ENCODE results near the gene SGK1.
A peak's percentile ranks its signal among the peaks of the same experiment; 100 is the strongest.
"Not testable (repeated sequence)": the region's sequence is repeated elsewhere in the genome, so short reads cannot be mapped to it uniquely, and the experiment has no call there.

SGK1 gene

DNA sequence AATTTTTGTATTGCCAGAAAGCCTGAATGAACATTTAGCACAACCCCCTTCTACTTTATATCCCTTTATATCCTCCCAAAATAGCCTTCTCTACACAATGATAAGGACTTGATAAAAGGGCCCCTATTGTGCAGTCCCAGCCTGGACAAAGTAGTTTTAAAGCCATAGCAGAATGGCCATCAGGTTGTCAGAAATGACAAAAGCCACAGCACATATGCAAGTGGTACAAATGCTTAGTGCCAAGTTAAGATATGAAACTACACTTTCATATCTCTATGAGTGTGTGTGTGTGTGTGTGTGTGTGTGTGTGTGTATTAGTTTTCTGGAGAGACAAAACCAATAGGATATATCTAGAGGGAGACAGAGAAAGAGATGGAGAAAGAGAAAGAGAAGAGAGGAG is 132.6 kb downstream of the SGK1 start:
- DNase-seq (ENCODE audit: low read depth, low spot score), result no peak
- no peak overlapping the region for H3K4me3 ChIP-seq (ENCODE audit: low read depth, low read length)
- in situ Hi-C loops (cut with HindIII; ENCODE audit: low sequenced_read_pairs), result no loop called here
- no peak for TF ChIP-seq CTCF (IDR thresholded peaks at IDR 0.05; ENCODE audit: low read depth, low read length)

- DNase-seq (ENCODE audit: low read depth, low spot score), result no peak
- in situ Hi-C loops (cut with HindIII; ENCODE audit: low sequenced_read_pairs), result no loop called here
Measured at GRCh38 chr6:134183844-134184243, 134.1 kb downstream of the SGK1 start.

DNA sequence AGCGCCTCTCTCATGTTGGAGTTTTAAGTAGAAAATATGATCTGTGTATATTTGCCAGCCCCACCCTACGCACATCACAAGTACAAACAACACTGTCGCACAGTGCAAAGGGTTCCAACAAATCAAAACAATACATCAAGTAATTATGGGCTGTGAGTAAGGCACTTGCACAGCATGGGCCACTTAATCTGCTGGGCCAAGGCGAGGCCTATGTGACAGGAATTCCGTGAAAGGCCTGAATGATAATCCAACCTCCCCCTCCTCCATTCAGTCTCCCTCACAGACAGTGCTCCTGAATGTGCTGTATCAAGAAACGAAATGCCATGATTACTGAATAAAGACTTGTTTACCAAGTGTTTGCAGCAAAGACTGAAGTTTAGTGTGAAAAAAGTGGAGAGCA is 135.4 kb downstream of the SGK1 start:
- no peak overlapping the region for H3K4me3 ChIP-seq (ENCODE audit: low read depth, low read length)
- in situ Hi-C loops (cut with HindIII; ENCODE audit: low sequenced_read_pairs), result no loop called here
- no peak for DNase-seq (ENCODE audit: low read depth, low spot score)
- TF ChIP-seq CTCF (IDR thresholded peaks at IDR 0.05; ENCODE audit: low read depth, low read length), result no peak

More at GRCh38 chr6:134183844-134184243, 134.1 kb downstream of the SGK1 start:
- TF ChIP-seq CTCF (IDR thresholded peaks at IDR 0.05; ENCODE audit: low read depth, low read length), result no peak
- H3K4me3 ChIP-seq (ENCODE audit: low read depth, low read length), result no peak overlapping the region

- H3K4me3 ChIP-seq (ENCODE audit: low read depth, low read length); DNase-seq (ENCODE audit: low read depth, low spot score); in situ Hi-C loops (cut with HindIII; ENCODE audit: low sequenced_read_pairs): not testable (repeated sequence)
Measured at GRCh38 chr6:134181726-134182125, 136.2 kb downstream of the SGK1 start.

DNA sequence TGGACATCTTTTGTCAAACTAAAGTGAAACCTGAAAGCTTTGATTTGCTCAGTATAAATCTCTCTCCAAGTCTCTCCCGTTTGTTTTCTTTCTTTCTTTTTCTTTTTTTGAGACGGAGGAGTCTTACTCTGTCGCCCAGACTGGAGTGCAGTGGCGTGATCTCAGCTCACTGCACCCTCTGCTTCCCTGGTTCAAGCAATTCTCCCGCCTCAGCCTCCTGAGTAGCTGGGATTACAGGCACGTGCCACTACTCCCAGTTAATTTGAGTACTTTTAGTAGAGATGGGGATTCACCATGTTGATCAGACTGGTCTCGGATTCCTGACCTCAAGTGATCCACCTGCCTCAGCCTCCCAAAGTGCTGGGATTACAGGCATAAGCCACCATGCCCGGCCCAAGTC is 136.7 kb downstream of the SGK1 start:
- DNase-seq (ENCODE audit: low read depth, low spot score); H3K4me3 ChIP-seq (ENCODE audit: low read depth, low read length); in situ Hi-C loops (cut with HindIII; ENCODE audit: low sequenced_read_pairs): not testable (repeated sequence)

DNA sequence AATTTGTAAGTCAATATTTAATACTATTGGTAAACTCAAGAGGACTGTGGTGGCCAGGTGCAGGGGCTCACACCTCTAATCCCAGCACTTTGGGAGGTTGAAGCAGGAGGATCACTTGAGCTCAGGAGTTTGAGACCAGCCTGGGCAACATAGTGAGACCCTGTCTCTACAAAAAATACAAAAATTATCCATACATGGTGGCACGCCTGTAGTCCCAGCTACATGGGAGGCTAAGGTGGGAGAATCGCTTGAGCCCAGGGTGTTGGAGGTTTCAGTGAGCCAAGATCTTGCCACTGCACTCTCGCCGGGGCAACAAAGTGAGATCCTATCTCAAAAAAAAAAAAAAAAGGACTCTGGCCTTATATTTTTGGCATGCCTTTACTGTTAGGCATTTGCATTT is 137.4 kb downstream of the SGK1 start:
- DNase-seq (ENCODE audit: low read depth, low spot score); H3K4me3 ChIP-seq (ENCODE audit: low read depth, low read length); in situ Hi-C loops (cut with HindIII; ENCODE audit: low sequenced_read_pairs): not testable (repeated sequence)

GRCh38 chr6:134178161-134179044 is 139.5 kb downstream of the SGK1 start:
- peak overlapping the region; percentile 30 for H3K4me3 ChIP-seq (ENCODE audit: low read depth, low read length)
- peak; percentile 95 for DNase-seq (ENCODE audit: low read depth, low spot score)
- in situ Hi-C loops (cut with HindIII; ENCODE audit: low sequenced_read_pairs), result no loop called here
- peak; percentile 80 for TF ChIP-seq CTCF (IDR thresholded peaks at IDR 0.05; ENCODE audit: low read depth, low read length)

GRCh38 chr6:134177753-134178160 is 140.2 kb downstream of the SGK1 start:
- peak overlapping the region; percentile 30 for H3K4me3 ChIP-seq (ENCODE audit: low read depth, low read length)
- in situ Hi-C loops (cut with HindIII; ENCODE audit: low sequenced_read_pairs), result no loop called here
- no peak for TF ChIP-seq CTCF (IDR thresholded peaks at IDR 0.05; ENCODE audit: low read depth, low read length)
- DNase-seq (ENCODE audit: low read depth, low spot score), result no peak
